Stimulated activated CD4-positive, alpha-beta T cell treated with anti-CD3 and anti-CD28 coated beads, TNF-alpha, amount 100 ng/mL, for 4 hours (primary cell): ENCODE data around the gene POU2F3.

Source experiments
- DNase-seq, 3 experiments: peaks; one replicate each; pipeline ENCODE4 v3.0.0-alpha.2; 2020; ENCODE audit warnings: low read depth in 3 of 3

POU2F3 gene

GRCh38 chr11:120210626-120211521, 29.1 kb upstream of the POU2F3 start, which contains the start of gene OAF:
Gene OAF (plus strand): TSS chr11:120211032. CDS start chr11:120211280, 248 bp downstream.
- DNase-seq: peak; percentile 25 to 37 (median 34)

GRCh38 chr11:120211522-120212258, 28.2 kb upstream of the POU2F3 start:
- DNase-seq: no peak

GRCh38 chr11:120212259-120212878, 27.6 kb upstream of the POU2F3 start:
- no peak for DNase-seq

GRCh38 chr11:120212926-120213325, 27.0 kb upstream of the POU2F3 start:
- no peak for DNase-seq

- DNase-seq: no peak
Observed at GRCh38 chr11:120214581-120214980, 25.4 kb upstream of the POU2F3 start.

GRCh38 chr11:120215634-120216033, 24.3 kb upstream of the POU2F3 start:
- DNase-seq: no peak

GRCh38 chr11:120216426-120217102, 23.4 kb upstream of the POU2F3 start:
- DNase-seq: no peak

GRCh38 chr11:120217526-120217925, 22.4 kb upstream of the POU2F3 start:
- DNase-seq: no peak

- DNase-seq: no peak
Observed at GRCh38 chr11:120217941-120218694, 21.8 kb upstream of the POU2F3 start.

- DNase-seq: no peak
Observed at GRCh38 chr11:120218695-120219033, 21.3 kb upstream of the POU2F3 start.

- DNase-seq: no peak
Observed at GRCh38 chr11:120219232-120219937, 20.6 kb upstream of the POU2F3 start.

GRCh38 chr11:120219938-120220746, 19.8 kb upstream of the POU2F3 start:
- DNase-seq: no peak

GRCh38 chr11:120220747-120221037, 19.2 kb upstream of the POU2F3 start:
- DNase-seq: no peak

GRCh38 chr11:120221115-120221752, 18.7 kb upstream of the POU2F3 start:
- DNase-seq: no peak

GRCh38 chr11:120222916-120223315, 17.0 kb upstream of the POU2F3 start:
- DNase-seq: no peak

GRCh38 chr11:120223793-120224192, 16.1 kb upstream of the POU2F3 start:
- no peak for DNase-seq

- no peak for DNase-seq
Observed at GRCh38 chr11:120224361-120224760, 15.6 kb upstream of the POU2F3 start.

GRCh38 chr11:120224972-120225909, 14.7 kb upstream of the POU2F3 start:
- DNase-seq: no peak
